Fibroblast of mammary gland (primary cell): Measurements from ENCODE around the gene NPHP1.
A peak's percentile ranks its signal among the peaks of the same experiment; 100 is the strongest.

Source experiments
- DNase-seq: peaks from one replicate; pipeline ENCODE4 v3.0.0-alpha.2; 2010; ENCODE audit warnings: low read depth
- H3K4me3 ChIP-seq: 2 replicates; pipeline ENCODE4 v1.5.1; 2011; ENCODE audit warnings: low read depth, mild to moderate bottlenecking, low read length, moderate library complexity; ENCODE audit not compliant: control insufficient read depth
- CTCF ChIP-seq: conservative IDR thresholded peaks from 2 replicates; pipeline ENCODE4 v1.5.1; 2011; ENCODE audit warnings: low read depth, low read length, inconsistent platforms; ENCODE audit not compliant: control insufficient read depth, insufficient read depth

NPHP1 gene

GRCh38 chr2:110124939-110125691, 79.7 kb downstream of the NPHP1 start:
- DNase-seq: peak; percentile 27
- TF ChIP-seq CTCF: no peak
- H3K4me3 ChIP-seq: no peak overlapping the region

- TF ChIP-seq CTCF: no peak
- no peak overlapping the region for H3K4me3 ChIP-seq
- DNase-seq: no peak
Measured at GRCh38 chr2:110124038-110124825, 80.6 kb downstream of the NPHP1 start.

GRCh38 chr2:110121592-110121991, 83.2 kb downstream of the NPHP1 start:
- DNase-seq: no peak
- TF ChIP-seq CTCF: no peak
- no peak overlapping the region for H3K4me3 ChIP-seq

GRCh38 chr2:110121052-110121334, 83.8 kb downstream of the NPHP1 start:
- no peak overlapping the region for H3K4me3 ChIP-seq
- DNase-seq: no peak
- no peak for TF ChIP-seq CTCF

GRCh38 chr2:110120171-110121051, 84.4 kb downstream of the NPHP1 start:
- H3K4me3 ChIP-seq: no peak overlapping the region
- no peak for TF ChIP-seq CTCF
- DNase-seq: no peak

GRCh38 chr2:110116033-110116710, 88.6 kb downstream of the NPHP1 start:
- peak; percentile 73 for DNase-seq
- peak overlapping the region; percentile 44 for H3K4me3 ChIP-seq
- TF ChIP-seq CTCF: peak; percentile 70
